HepG2 (cell line): ENCODE data around the gene TEAD1. TPM values are rescaled to one million over a fixed set of nuclear protein-coding genes. Genes with fewer than 3 reads are reported as not detected.

Source experiments
- ATAC-seq: fragments of 200-7000 bp; cut with Tn5 transposase; 3 replicates; pipeline ENCODE4 v1.9.1; 2020; ENCODE audit warnings: mild to moderate bottlenecking, moderate library complexity
- BruUV-seq: library from RNA; stranded (reverse); fragments of 400-500 nt; replicated peaks from 2 replicates; lab custom pipeline; 2021; lab: Mats Ljungman, UMichigan
- CTCF ChIA-PET: fragments of 300-600 bp; formaldehyde crosslinking; extraction: SDS; loops from one replicate; lab custom pipeline; 2021; ENCODE audit warnings: low total read pairs, inconsistent platforms, low intra/inter-chr PET ratio; lab: Yijun Ruan, JAX
- POLR2A ChIA-PET: fragments of 350-600 bp; sonication (Branson Sonifier 250); formaldehyde crosslinking; loops from one replicate; lab custom pipeline; 2020; ENCODE audit warnings: antibody characterized with exemption, inconsistent platforms; lab: Yijun Ruan, JAX
- DNase-seq: peaks from one replicate; pipeline ENCODE4 v3.0.0-alpha.2; 2015; ENCODE audit warnings: low spot score
- FAIRE-seq: peaks from 3 replicates; lab custom pipeline; 2011; peaks lifted over from hg19 to GRCh38; lab: Jason Lieb, UNC
- H2AFZ ChIP-seq: one replicate; pipeline ENCODE4 v1.6.1; 2011; ENCODE audit warnings: low read length, inconsistent platforms
- H3K27ac ChIP-seq: fragments of 300-600 bp; 3 replicates; pipeline ENCODE4 v1.8.0; 2011; ENCODE audit warnings: mixed run types, mild to moderate bottlenecking, mixed read lengths, low read length, inconsistent platforms; ENCODE audit not compliant: insufficient read depth; ENCODE audit errors: extremely low read length
- H3K27me3 ChIP-seq, 2 experiments: fragments of 200-600 bp in 1 of 2; 2 replicates in 1 of 2; 3 replicates in 1 of 2; pipeline versions ENCODE4 v1.6.0 to v1.8.0; 2011; ENCODE audit warnings: low read length in 2 of 2, mild to moderate bottlenecking in 2 of 2, moderate library complexity in 2 of 2, inconsistent platforms in 1 of 2; ENCODE audit not compliant: insufficient read depth in 2 of 2, control insufficient read depth in 1 of 2
- H3K36me3 ChIP-seq, 2 experiments: fragments of 200-600 bp in 1 of 2; replicated peaks in 1 of 2; 2 replicates in 1 of 2; 3 replicates in 1 of 2; pipeline versions ENCODE4 v1.5.1 to v1.8.0; 2011; ENCODE audit warnings: low read length in 2 of 2, inconsistent platforms in 1 of 2; ENCODE audit not compliant: insufficient read depth in 2 of 2, control insufficient read depth in 1 of 2
- H3K4me1 ChIP-seq: 2 replicates; pipeline ENCODE4 v1.5.1; 2012; ENCODE audit warnings: low read length, inconsistent platforms; ENCODE audit not compliant: insufficient read depth
- H3K4me2 ChIP-seq: 2 replicates; pipeline ENCODE4 v1.6.0; 2011; ENCODE audit warnings: low read depth, low read length, inconsistent platforms
- H3K4me3 ChIP-seq, 3 experiments: fragments of 200-600 bp in 1 of 3; sonication (generic), shearing (Covaris generic) in 1 of 3; replicated peaks in 1 of 3; 2 replicates each; pipeline ENCODE4 v1.5.1; 2011 to 2016; ENCODE audit warnings: low read length in 3 of 3, inconsistent platforms in 2 of 3, low read depth in 2 of 3, mild to moderate bottlenecking in 2 of 3, control low read depth in 1 of 3, mixed read lengths in 1 of 3; ENCODE audit not compliant: insufficient read depth in 1 of 3
- H3K79me2 ChIP-seq: one replicate; pipeline ENCODE4 v1.6.1; 2011; ENCODE audit warnings: low read length, inconsistent platforms; ENCODE audit not compliant: insufficient read depth
- H3K9ac ChIP-seq: 2 replicates; pipeline ENCODE4 v1.6.0; 2011; ENCODE audit warnings: mild to moderate bottlenecking, low read depth, low read length, inconsistent platforms; ENCODE audit not compliant: insufficient read depth
- H3K9me3 ChIP-seq: 2 replicates; pipeline ENCODE4 v1.5.1; 2012; ENCODE audit warnings: mild to moderate bottlenecking, low read length
- H4K20me1 ChIP-seq: 2 replicates; pipeline ENCODE4 v1.6.0; 2011; ENCODE audit warnings: inconsistent platforms, mild to moderate bottlenecking, low read length, moderate library complexity; ENCODE audit not compliant: insufficient read depth
- CC2D1A ChIP-seq: sonication (generic); formaldehyde crosslinking; IDR thresholded peaks from 2 replicates; pipeline ENCODE4 v1.8.1; 2023; ENCODE audit warnings: mild to moderate bottlenecking, missing genetic modification reagents
- ZNF333 ChIP-seq: sonication (generic); formaldehyde crosslinking; IDR thresholded peaks from 2 replicates; pipeline ENCODE4 v1.4.0; 2020; ENCODE audit warnings: mild to moderate bottlenecking, missing genetic modification reagents, borderline replicate concordance
- WGBS: methylation state at CpG from one replicate; pipeline ENCODE4 v1.1.6; 2017; ENCODE audit warnings: low lambda C conversion rate; 5-methylcytosine and 5-hydroxymethylcytosine counted together
- in situ Hi-C: cut with HindIII; loops from 2 replicates; pipeline ENCODE4 v1.10.0; 2017; ENCODE audit warnings: low pct_unique_long_range_greater_than_20kb; ENCODE audit not compliant: extremely low pct_ligation_motif_present
- intact Hi-C: fragments of 100-400 bp; cut with micrococcal nuclease; formaldehyde crosslinking; loops from one replicate; pipeline ENCODE4 v1.10.0; 2022; ENCODE audit not compliant: unreplicated experiment
- polyA plus RNA-seq, 8 experiments: library from polyadenylated mRNA; depleted of rRNA in 3 of 8; stranded (reverse) in 7 of 8; unstranded in 1 of 8; fragments of >200 nt; fragmentation: Illumina TruSeq in 4 of 8; extraction: Trizol in 4 of 8; gene quantifications; 2 replicates each; pipeline versions ENCODE4 v1.2.1 to v1.2.3, GENCODE V29; 2011 to 2016; ENCODE audit warnings: low read depth in 4 of 8, missing spikeins in 1 of 8, mixed read lengths in 1 of 8; ENCODE audit not compliant: insufficient read depth in 1 of 8
- total RNA-seq, 5 experiments: library from RNA; depleted of rRNA; stranded (reverse); fragments of >200 nt; fragmentation: Illumina TruSeq; extraction: Trizol; gene quantifications; 2 replicates each; pipeline ENCODE4 v1.2.3, GENCODE V29; 2016; ENCODE audit warnings: low read depth in 1 of 5
- TF ChIP-seq, protein P1 (sequence below): sonication (generic); formaldehyde crosslinking; IDR thresholded peaks from 2 replicates; pipeline ENCODE4 v1.5.1; 2020; ENCODE audit warnings: missing genetic modification reagents, mild to moderate bottlenecking, borderline replicate concordance

Gene TEAD1
- total and polyA plus RNA-seq, 2 of the 13 experiments (the other 11 are each of a cell fraction or from before 2014, with no cell fraction given): 20.1 to 30.5 TPM

DNA sequence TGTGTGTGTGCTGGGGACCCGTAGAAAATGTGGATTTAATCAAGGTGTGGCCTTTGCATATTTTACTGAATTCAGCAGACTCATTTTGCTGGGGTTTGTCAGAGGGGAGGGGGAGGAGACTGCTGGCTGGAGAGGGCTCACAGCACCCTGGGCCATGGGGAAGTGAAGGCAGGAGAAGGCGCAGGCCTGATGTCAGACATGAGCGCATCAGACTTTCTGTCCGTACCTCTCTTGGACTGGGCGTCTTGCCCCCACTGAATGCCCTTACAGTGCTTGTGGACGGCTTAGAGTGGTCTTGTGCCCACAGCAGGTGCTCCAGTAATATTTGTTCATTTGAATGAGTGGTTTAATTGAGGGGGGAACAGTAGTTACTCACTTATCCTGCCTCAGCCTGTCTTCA, 75.2 kb downstream of the TEAD1 start:
- FAIRE-seq: no peak
- ChIA-PET CTCF (no interaction called here), POLR2A (no interaction called here)
- no peak for DNase-seq
- 86% methylated on average over 2 of the region's 6 CpGs for WGBS
- Histone ChIP-seq H3K4me3 (no peak overlapping the region), H3K79me2 (peaks cover 41% of the 10 kb centered on the region), H3K4me2 (no peak overlapping the region), H3K36me3 (no peaks in the 10 kb centered on the region), H3K4me1 (peaks cover 26% of the 10 kb centered on the region), H3K27me3 (no peaks in the 10 kb centered on the region), H2AFZ (no peak overlapping the region), H4K20me1 (peaks cover 18% of the 10 kb centered on the region), H3K9ac (no peak overlapping the region), H3K9me3 (no peaks in the 10 kb centered on the region), H3K27ac (no peak overlapping the region)
- in situ Hi-C loops: no loop called here
- intact Hi-C loops: no loop called here
- no TSS peak for BruUV-seq
- ATAC-seq: no peak
- TF ChIP-seq ZNF333 (no peak), CC2D1A (no peak)

DNA sequence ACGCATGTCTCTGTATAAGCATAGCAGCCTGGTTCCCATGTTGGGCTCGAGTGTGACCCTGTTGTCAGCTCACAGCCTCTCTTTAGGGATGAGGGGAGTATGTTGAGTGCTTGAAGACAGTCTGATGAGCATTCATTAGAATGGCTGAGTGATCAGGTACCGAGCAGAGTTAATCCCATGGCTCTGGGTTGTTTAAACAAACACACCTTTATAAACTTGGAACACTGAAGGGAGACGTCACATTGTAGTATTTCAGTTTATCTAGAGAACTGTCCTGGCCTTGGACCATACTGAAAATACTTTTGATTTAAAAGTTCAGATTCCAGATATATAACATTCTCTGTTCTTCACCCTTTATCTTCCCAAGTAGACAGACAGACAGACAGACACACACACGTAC, 76.0 kb downstream of the TEAD1 start:
- in situ Hi-C loops (no loop called here), intact Hi-C loops (no loop called here)
- CTCF ChIA-PET: no interaction called here
- Histone ChIP-seq H3K9me3 (no peaks in the 10 kb centered on the region), H3K27ac (no peak overlapping the region), H3K27me3 (no peaks in the 10 kb centered on the region), H3K9ac (no peak overlapping the region), H3K4me3 (no peak overlapping the region), H3K4me1 (peaks cover 19% of the 10 kb centered on the region), H2AFZ (no peak overlapping the region), H3K79me2 (peaks cover 47% of the 10 kb centered on the region), H3K4me2 (no peak overlapping the region), H4K20me1 (peaks cover 21% of the 10 kb centered on the region), H3K36me3 (no peaks in the 10 kb centered on the region)
- no TSS peak for BruUV-seq
- TF ChIP-seq, protein P1, sequence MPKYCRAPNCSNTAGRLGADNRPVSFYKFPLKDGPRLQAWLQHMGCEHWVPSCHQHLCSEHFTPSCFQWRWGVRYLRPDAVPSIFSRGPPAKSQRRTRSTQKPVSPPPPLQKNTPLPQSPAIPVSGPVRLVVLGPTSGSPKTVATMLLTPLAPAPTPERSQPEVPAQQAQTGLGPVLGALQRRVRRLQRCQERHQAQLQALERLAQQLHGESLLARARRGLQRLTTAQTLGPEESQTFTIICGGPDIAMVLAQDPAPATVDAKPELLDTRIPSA (CRISPR knock-in tag): no peak
- ATAC-seq (no peak), FAIRE-seq (no peak), DNase-seq (no peak)
- POLR2A ChIA-PET: no interaction called here
- 90% methylated on average over 5 of the region's 5 CpGs for WGBS
